ENCODE results near the gene EIF2S1.
A peak's percentile ranks its signal among the peaks of the same experiment; 100 is the strongest.
"Not testable (repeated sequence)": the region's sequence is repeated elsewhere in the genome, so short reads cannot be mapped to it uniquely, and the experiment has no call there.

Gene EIF2S1

DNA sequence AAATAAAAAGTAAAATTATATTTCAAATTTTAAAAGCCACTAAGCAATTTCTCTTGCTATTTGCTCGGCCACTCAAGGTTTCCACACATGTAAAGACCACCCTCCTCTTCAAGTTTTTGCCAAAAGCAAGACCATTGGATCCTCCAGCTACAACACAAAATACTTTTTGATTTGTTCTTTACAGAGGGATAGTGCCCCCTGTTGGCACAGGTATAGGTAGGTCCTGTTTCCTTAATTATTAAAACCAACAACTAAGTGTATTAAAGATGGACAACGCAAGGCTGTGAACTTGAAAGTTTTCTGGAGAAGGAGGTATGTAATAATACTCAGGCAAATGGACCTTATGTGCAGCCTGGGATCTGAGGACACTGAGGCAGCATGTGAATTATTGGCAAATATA, 24.3 kb upstream of the EIF2S1 start:
- H2BK15ac ChIP-seq (ENCODE audit: low read depth, poor library complexity, severe bottlenecking): no peak overlapping the region
- H3K79me1 ChIP-seq (replicated peaks; ENCODE audit: low read length, poor library complexity, severe bottlenecking): peaks cover 2% of the 10 kb centered on the region
- H2BK5ac ChIP-seq (ENCODE audit: low read depth, low read length, poor library complexity, severe bottlenecking): no peak overlapping the region
- H4K91ac ChIP-seq (ENCODE audit: low read length): no peak overlapping the region
- 100% methylated on average over 2 of the region's 2 CpGs for whole genome bisulfite sequencing
- no peak overlapping the region for H2BK120ac ChIP-seq (ENCODE audit: low read depth, low read length)
- H3K4me1 ChIP-seq (ENCODE audit: control insufficient read depth, insufficient read depth, low read depth, low read length): no peaks in the 10 kb centered on the region
- DNase-seq: peak; percentile 22
- no peak overlapping the region for H4K8ac ChIP-seq (ENCODE audit: low read length)
- H3K18ac ChIP-seq (ENCODE audit: low read depth in 1 of 2, low read length in 2 of 2): no peak overlapping the region
- H3K4ac ChIP-seq (ENCODE audit: low read depth in 1 of 2, low read length in 2 of 2): no peak overlapping the region
- no peak overlapping the region for H3K27ac ChIP-seq (ENCODE audit: low read length, poor library complexity, severe bottlenecking)
- H3K36me3 ChIP-seq (ENCODE audit: control insufficient read depth in 1 of 2, insufficient read depth in 2 of 2, low read depth in 1 of 2, low read length in 2 of 2): peaks cover 15 to 95% of the 10 kb centered on the region in 2 experiments
- H2AFZ ChIP-seq (ENCODE audit: low read depth, low read length): no peak overlapping the region
- H3K27me3 ChIP-seq (ENCODE audit: control insufficient read depth in 1 of 2, insufficient read depth in 1 of 2, low read length in 2 of 2): no peaks in the 10 kb centered on the region
- no peak overlapping the region for H3K4me3 ChIP-seq (ENCODE audit: insufficient read depth in 1 of 2, low read depth in 1 of 2, low read length in 2 of 2)
- H3K23ac ChIP-seq (ENCODE audit: low read length in 2 of 2): no peak overlapping the region
- H3K9ac ChIP-seq (ENCODE audit: low read length): no peak overlapping the region
- H3K14ac ChIP-seq (ENCODE audit: low read length in 2 of 2): no peak overlapping the region
- H3K4me2 ChIP-seq (ENCODE audit: low read length, poor library complexity, severe bottlenecking): no peak overlapping the region
- H2AK5ac ChIP-seq (ENCODE audit: low read length, severe bottlenecking): no peak overlapping the region
- H2BK12ac ChIP-seq (ENCODE audit: low read length in 2 of 2): no peak overlapping the region
- H3K9me3 ChIP-seq (ENCODE audit: control insufficient read depth, low read length): no peaks in the 10 kb centered on the region

DNA sequence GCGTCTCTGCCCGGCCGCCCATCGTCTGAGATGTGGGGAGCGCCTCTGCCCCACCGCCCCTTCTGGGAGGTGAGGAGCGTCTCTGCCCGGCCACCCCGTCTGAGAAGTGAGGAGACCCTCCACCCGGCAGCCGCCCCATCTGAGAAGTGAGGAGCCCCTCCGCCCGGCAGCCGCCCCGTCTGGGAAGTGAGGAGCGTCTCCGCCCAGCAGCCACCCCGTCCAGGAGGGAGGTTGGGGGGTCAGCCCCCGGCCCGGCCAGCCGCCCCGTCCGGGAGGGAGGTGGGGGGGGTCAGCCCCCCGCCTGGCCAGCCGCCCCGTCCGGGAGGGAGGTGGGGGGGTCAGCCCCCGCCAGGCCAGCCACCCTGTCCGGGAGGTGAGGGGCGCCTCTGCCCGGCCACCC, 18.9 kb upstream of the EIF2S1 start:
- H3K79me1 ChIP-seq (replicated peaks; ENCODE audit: low read length, poor library complexity, severe bottlenecking); H2BK15ac ChIP-seq (ENCODE audit: low read depth, poor library complexity, severe bottlenecking); H3K4me3 ChIP-seq (ENCODE audit: insufficient read depth in 1 of 2, low read depth in 1 of 2, low read length in 2 of 2); H2AK5ac ChIP-seq (ENCODE audit: low read length, severe bottlenecking); H3K4ac ChIP-seq (ENCODE audit: low read depth in 1 of 2, low read length in 2 of 2); H4K91ac ChIP-seq (ENCODE audit: low read length); H3K23ac ChIP-seq (ENCODE audit: low read length in 2 of 2); H3K9me3 ChIP-seq (ENCODE audit: control insufficient read depth, low read length); H4K8ac ChIP-seq (ENCODE audit: low read length); DNase-seq; H2BK12ac ChIP-seq (ENCODE audit: low read length in 2 of 2); H3K14ac ChIP-seq (ENCODE audit: low read length in 2 of 2); H3K4me1 ChIP-seq (ENCODE audit: control insufficient read depth, insufficient read depth, low read depth, low read length); H3K27ac ChIP-seq (ENCODE audit: low read length, poor library complexity, severe bottlenecking); H3K4me2 ChIP-seq (ENCODE audit: low read length, poor library complexity, severe bottlenecking); H2BK5ac ChIP-seq (ENCODE audit: low read depth, low read length, poor library complexity, severe bottlenecking); H3K18ac ChIP-seq (ENCODE audit: low read depth in 1 of 2, low read length in 2 of 2); H3K27me3 ChIP-seq (ENCODE audit: control insufficient read depth in 1 of 2, insufficient read depth in 1 of 2, low read length in 2 of 2); H2AFZ ChIP-seq (ENCODE audit: low read depth, low read length); H2BK120ac ChIP-seq (ENCODE audit: low read depth, low read length); H3K9ac ChIP-seq (ENCODE audit: low read length): not testable (repeated sequence)
- over 99% methylated on average over 16 of the region's 31 CpGs for WGBS
- peaks cover 24 to 82% of the 10 kb centered on the region in 2 experiments for H3K36me3 ChIP-seq (ENCODE audit: control insufficient read depth in 1 of 2, insufficient read depth in 2 of 2, low read depth in 1 of 2, low read length in 2 of 2)

DNA sequence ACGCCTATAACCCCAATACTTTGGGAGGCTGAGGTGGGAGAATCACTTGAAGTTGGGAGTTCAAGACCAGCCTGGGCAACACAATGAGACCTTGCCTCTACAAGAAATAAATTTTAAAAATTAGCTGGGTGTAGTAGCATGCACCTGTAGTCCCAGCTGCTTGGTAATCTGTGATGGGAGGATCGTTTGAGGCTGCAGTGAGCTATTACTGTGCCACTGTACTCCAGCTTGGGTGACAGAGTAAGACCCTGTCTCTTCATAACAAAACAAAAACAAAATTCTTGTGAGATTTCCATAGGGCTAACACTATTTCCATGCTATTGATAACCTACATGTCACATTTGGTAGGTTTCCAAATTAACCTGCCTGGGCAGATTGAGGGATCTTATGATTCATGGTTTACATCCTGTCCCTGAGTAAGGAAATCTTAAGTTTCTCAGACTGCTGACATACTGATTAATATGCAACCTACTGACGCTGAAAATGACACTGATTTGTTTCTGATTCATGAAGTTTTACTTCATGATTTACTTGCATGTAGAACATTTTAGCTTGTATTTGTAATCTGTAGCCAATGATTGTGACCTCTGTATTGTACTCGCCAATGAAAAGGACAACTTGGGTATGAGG, 16.4 kb upstream of the EIF2S1 start:
- Histone ChIP-seq H2BK5ac (ENCODE audit: low read depth, low read length, poor library complexity, severe bottlenecking) (no peak overlapping the region), H3K36me3 (ENCODE audit: control insufficient read depth in 1 of 2, insufficient read depth in 2 of 2, low read depth in 1 of 2, low read length in 2 of 2) (peaks cover 36 to 80% of the 10 kb centered on the region in 2 experiments), H2AK5ac (ENCODE audit: low read length, severe bottlenecking) (no peak overlapping the region), H3K79me1 (replicated peaks; ENCODE audit: low read length, poor library complexity, severe bottlenecking) (peaks cover 12% of the 10 kb centered on the region), H3K9me3 (ENCODE audit: control insufficient read depth, low read length) (no peaks in the 10 kb centered on the region), H2BK15ac (ENCODE audit: low read depth, poor library complexity, severe bottlenecking) (no peak overlapping the region), H3K27me3 (ENCODE audit: control insufficient read depth in 1 of 2, insufficient read depth in 1 of 2, low read length in 2 of 2) (no peaks in the 10 kb centered on the region), H4K8ac (ENCODE audit: low read length) (no peak overlapping the region), H3K18ac (ENCODE audit: low read depth in 1 of 2, low read length in 2 of 2) (no peak overlapping the region), H2BK12ac (ENCODE audit: low read length in 2 of 2) (no peak overlapping the region), H3K14ac (ENCODE audit: low read length in 2 of 2) (no peak overlapping the region), H3K23ac (ENCODE audit: low read length in 2 of 2) (no peak overlapping the region), H3K4me3 (ENCODE audit: insufficient read depth in 1 of 2, low read depth in 1 of 2, low read length in 2 of 2) (no peak overlapping the region), H3K4me2 (ENCODE audit: low read length, poor library complexity, severe bottlenecking) (no peak overlapping the region), H4K91ac (ENCODE audit: low read length) (no peak overlapping the region), H2BK120ac (ENCODE audit: low read depth, low read length) (no peak overlapping the region), H3K27ac (ENCODE audit: low read length, poor library complexity, severe bottlenecking) (no peak overlapping the region), H2AFZ (ENCODE audit: low read depth, low read length) (no peak overlapping the region), H3K4me1 (ENCODE audit: control insufficient read depth, insufficient read depth, low read depth, low read length) (no peaks in the 10 kb centered on the region), H3K9ac (ENCODE audit: low read length) (no peak overlapping the region), H3K4ac (ENCODE audit: low read depth in 1 of 2, low read length in 2 of 2) (no peak overlapping the region)
- 93% methylated on average over 4 of the region's 4 CpGs for WGBS
- DNase-seq: no peak

DNA sequence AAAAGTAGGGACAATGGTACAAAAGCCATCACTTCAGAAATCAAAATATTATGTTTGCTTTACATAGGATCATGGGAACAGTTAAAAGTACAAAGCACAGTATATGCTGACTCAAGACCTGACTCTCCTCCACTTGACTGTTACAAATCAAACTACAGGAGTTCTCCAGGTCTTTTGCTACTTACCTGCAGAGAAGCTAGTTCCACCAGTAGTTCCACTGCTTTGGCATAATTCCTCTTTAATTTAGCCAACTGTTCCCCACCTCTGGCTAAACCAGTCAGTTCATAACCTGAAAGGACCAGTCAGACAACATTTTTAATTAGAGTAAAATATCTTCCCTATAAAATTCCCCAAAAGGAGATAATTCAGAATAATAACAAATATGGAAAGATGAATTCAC, 14.5 kb upstream of the EIF2S1 start:
- no peak overlapping the region for H3K9ac ChIP-seq (ENCODE audit: low read length)
- H3K27ac ChIP-seq (ENCODE audit: low read length, poor library complexity, severe bottlenecking): no peak overlapping the region
- H3K23ac ChIP-seq (ENCODE audit: low read length in 2 of 2): no peak overlapping the region
- no peak overlapping the region for H4K91ac ChIP-seq (ENCODE audit: low read length)
- no peak overlapping the region for H2AFZ ChIP-seq (ENCODE audit: low read depth, low read length)
- no peak overlapping the region for H2BK5ac ChIP-seq (ENCODE audit: low read depth, low read length, poor library complexity, severe bottlenecking)
- no peak overlapping the region for H2BK120ac ChIP-seq (ENCODE audit: low read depth, low read length)
- H2BK15ac ChIP-seq (ENCODE audit: low read depth, poor library complexity, severe bottlenecking): no peak overlapping the region
- H3K4me1 ChIP-seq (ENCODE audit: control insufficient read depth, insufficient read depth, low read depth, low read length): no peaks in the 10 kb centered on the region
- no peak overlapping the region for H3K4me2 ChIP-seq (ENCODE audit: low read length, poor library complexity, severe bottlenecking)
- DNase-seq: no peak
- H3K36me3 ChIP-seq (ENCODE audit: control insufficient read depth in 1 of 2, insufficient read depth in 2 of 2, low read depth in 1 of 2, low read length in 2 of 2): peaks cover 34 to 81% of the 10 kb centered on the region in 2 experiments
- no peak overlapping the region for H3K18ac ChIP-seq (ENCODE audit: low read depth in 1 of 2, low read length in 2 of 2)
- no peak overlapping the region for H3K4me3 ChIP-seq (ENCODE audit: insufficient read depth in 1 of 2, low read depth in 1 of 2, low read length in 2 of 2)
- H3K27me3 ChIP-seq (ENCODE audit: control insufficient read depth in 1 of 2, insufficient read depth in 1 of 2, low read length in 2 of 2): no peaks in the 10 kb centered on the region
- no peak overlapping the region for H2AK5ac ChIP-seq (ENCODE audit: low read length, severe bottlenecking)
- no peaks in the 10 kb centered on the region for H3K9me3 ChIP-seq (ENCODE audit: control insufficient read depth, low read length)
- H4K8ac ChIP-seq (ENCODE audit: low read length): no peak overlapping the region
- H2BK12ac ChIP-seq (ENCODE audit: low read length in 2 of 2): no peak overlapping the region
- H3K4ac ChIP-seq (ENCODE audit: low read depth in 1 of 2, low read length in 2 of 2): no peak overlapping the region
- peaks cover 14% of the 10 kb centered on the region for H3K79me1 ChIP-seq (replicated peaks; ENCODE audit: low read length, poor library complexity, severe bottlenecking)
- no peak overlapping the region for H3K14ac ChIP-seq (ENCODE audit: low read length in 2 of 2)

All from mesenchymal stem cell (in vitro differentiated cells and primary cell).